HG03342 (cell line): Measurements from ENCODE around the gene FCHO1.
"Not testable (repeated sequence)": the region's sequence is repeated elsewhere in the genome, so short reads cannot be mapped to it uniquely, and the experiment has no call there.

Source experiments
- ATAC-seq: cut with Tn5 transposase; IDR thresholded peaks from one replicate; pipeline ENCODE4 v1.9.1; 2021; ENCODE audit warnings: mild to moderate bottlenecking, moderate library complexity; ENCODE audit not compliant: unreplicated experiment

Gene FCHO1

GRCh38 chr19:17761148-17761547 is 9.9 kb downstream of the FCHO1 start:
- ATAC-seq = no peak

- ATAC-seq = no peak
Observed at GRCh38 chr19:17762505-17763229, 11.4 kb downstream of the FCHO1 start.

GRCh38 chr19:17764348-17764747 is 13.1 kb downstream of the FCHO1 start:
- no peak for ATAC-seq

- ATAC-seq = no peak
Observed at GRCh38 chr19:17765069-17765618, 13.9 kb downstream of the FCHO1 start.

GRCh38 chr19:17766543-17767131 is 15.4 kb downstream of the FCHO1 start:
- no peak for ATAC-seq

- ATAC-seq = no peak
Observed at GRCh38 chr19:17767559-17767958, 16.3 kb downstream of the FCHO1 start.

GRCh38 chr19:17770613-17771012 is 19.3 kb downstream of the FCHO1 start:
- no peak for ATAC-seq

GRCh38 chr19:17772172-17772571 is 20.9 kb downstream of the FCHO1 start:
- no peak for ATAC-seq

GRCh38 chr19:17775245-17775927 is 24.1 kb downstream of the FCHO1 start:
- no peak for ATAC-seq

GRCh38 chr19:17775991-17776803 is 24.9 kb downstream of the FCHO1 start:
- peak; percentile 72 for ATAC-seq

- ATAC-seq = not testable (repeated sequence)
Observed at GRCh38 chr19:17777840-17778239, 26.6 kb downstream of the FCHO1 start.

- no peak for ATAC-seq
Observed at GRCh38 chr19:17778251-17778967, 27.1 kb downstream of the FCHO1 start.

- no peak for ATAC-seq
Observed at GRCh38 chr19:17778968-17779929, 28.0 kb downstream of the FCHO1 start.

- ATAC-seq = no peak
Observed at GRCh38 chr19:17780781-17781180, 29.5 kb downstream of the FCHO1 start.

GRCh38 chr19:17783721-17784120 is 32.4 kb downstream of the FCHO1 start:
- not testable (repeated sequence) for ATAC-seq

GRCh38 chr19:17784201-17785008 is 33.1 kb downstream of the FCHO1 start:
- no peak for ATAC-seq

GRCh38 chr19:17787274-17787913 is 36.1 kb downstream of the FCHO1 start:
- ATAC-seq = no peak

GRCh38 chr19:17788632-17789031 is 37.4 kb downstream of the FCHO1 start:
- no peak for ATAC-seq
